RWPE1 (cell line): ENCODE data around the gene CAMK1G.

ENCODE experiments used
- CTCF ChIA-PET: fragments of 350-600 bp; sonication (Branson Sonifier 250); formaldehyde crosslinking; extraction: SDS; loops from one replicate; lab custom pipeline; 2021; lab: Yijun Ruan, JAX
- POLR2A ChIA-PET: fragments of 400-600 bp; formaldehyde crosslinking; extraction: SDS; loops from one replicate; lab custom pipeline; 2020; ENCODE audit warnings: antibody characterized with exemption; ENCODE audit not compliant: low non-redundant PET; lab: Yijun Ruan, JAX
- DNase-seq: peaks from one replicate; pipeline ENCODE4 v3.0.0; 2012; ENCODE audit warnings: low spot score
- H3K27ac ChIP-seq: fragments of 450-650 bp; 2 replicates; pipeline ENCODE4 v1.5.1; 2017
- TF ChIP-seq, protein P1 (sequence below): fragments of 450-650 bp; conservative IDR thresholded peaks from 2 replicates; pipeline ENCODE4 v1.5.1; 2017; ENCODE audit warnings: low read depth, mild to moderate bottlenecking

CAMK1G gene

GRCh38 chr1:209624558-209625549, 41.3 kb downstream of the CAMK1G start:
- POLR2A ChIA-PET, result no interaction called here

GRCh38 chr1:209625791-209626285, 42.3 kb downstream of the CAMK1G start:
- no peak overlapping the region for H3K27ac ChIP-seq
- TF ChIP-seq, protein P1, sequence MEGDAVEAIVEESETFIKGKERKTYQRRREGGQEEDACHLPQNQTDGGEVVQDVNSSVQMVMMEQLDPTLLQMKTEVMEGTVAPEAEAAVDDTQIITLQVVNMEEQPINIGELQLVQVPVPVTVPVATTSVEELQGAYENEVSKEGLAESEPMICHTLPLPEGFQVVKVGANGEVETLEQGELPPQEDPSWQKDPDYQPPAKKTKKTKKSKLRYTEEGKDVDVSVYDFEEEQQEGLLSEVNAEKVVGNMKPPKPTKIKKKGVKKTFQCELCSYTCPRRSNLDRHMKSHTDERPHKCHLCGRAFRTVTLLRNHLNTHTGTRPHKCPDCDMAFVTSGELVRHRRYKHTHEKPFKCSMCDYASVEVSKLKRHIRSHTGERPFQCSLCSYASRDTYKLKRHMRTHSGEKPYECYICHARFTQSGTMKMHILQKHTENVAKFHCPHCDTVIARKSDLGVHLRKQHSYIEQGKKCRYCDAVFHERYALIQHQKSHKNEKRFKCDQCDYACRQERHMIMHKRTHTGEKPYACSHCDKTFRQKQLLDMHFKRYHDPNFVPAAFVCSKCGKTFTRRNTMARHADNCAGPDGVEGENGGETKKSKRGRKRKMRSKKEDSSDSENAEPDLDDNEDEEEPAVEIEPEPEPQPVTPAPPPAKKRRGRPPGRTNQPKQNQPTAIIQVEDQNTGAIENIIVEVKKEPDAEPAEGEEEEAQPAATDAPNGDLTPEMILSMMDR, result no peak
- ChIA-PET POLR2A (no interaction called here), CTCF (no interaction called here)
- no peak for DNase-seq

More at GRCh38 chr1:209624558-209625549, 41.3 kb downstream of the CAMK1G start:
- TF ChIP-seq, protein P1, result no peak
- H3K27ac ChIP-seq, result no peak overlapping the region
- CTCF ChIA-PET, result no interaction called here
- no peak for DNase-seq

GRCh38 chr1:209626346-209627026, 43.0 kb downstream of the CAMK1G start:
- H3K27ac ChIP-seq, result 0 out of 2 replicates have a peak overlapping the region, but pooled peaks have one; percentile 5
- TF ChIP-seq, protein P1, result no peak
- CTCF ChIA-PET, result interaction anchor here (1.1 kb wide), 1 partner anchor 36 kb away, joined by 3 read pairs; no protein-coding TSS in a partner anchor
- POLR2A ChIA-PET, result no interaction called here
- no peak for DNase-seq

DNA sequence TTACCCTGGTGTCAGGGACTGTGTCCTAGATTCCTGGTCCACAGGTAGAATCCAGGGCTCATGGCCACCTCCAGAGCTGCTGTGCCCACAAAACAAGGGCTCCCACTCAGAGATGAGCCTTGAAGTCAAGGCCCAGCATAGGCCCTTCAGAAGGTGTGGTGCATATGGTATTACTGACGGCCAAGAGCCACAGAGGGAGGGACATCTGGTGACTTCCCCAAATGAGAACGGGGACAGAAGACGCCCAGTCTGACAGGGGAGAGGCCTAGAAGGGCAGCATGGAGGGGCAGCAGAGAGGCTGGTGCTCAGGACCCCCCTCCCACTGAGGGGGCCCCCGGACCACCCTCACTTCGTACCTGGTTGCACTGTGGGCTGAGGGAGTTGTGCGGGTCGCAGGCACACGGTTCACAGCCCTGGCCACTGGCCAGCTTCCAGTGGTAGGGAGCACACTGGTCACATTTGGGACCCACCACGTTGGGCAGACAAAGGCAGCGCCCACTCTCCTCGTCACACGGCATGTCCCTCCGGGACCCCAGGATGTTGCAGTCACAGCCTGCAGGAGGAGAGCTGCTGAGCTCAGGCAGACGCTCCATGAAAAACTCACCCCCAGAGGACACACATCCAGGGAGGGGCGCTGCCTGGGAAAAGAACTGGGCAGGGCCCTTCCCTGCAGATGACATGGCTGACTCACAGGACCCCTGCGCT, 43.7 kb downstream of the CAMK1G start:
- CTCF ChIA-PET, result interaction anchor here (0.6 to 1.1 kb wide), 10 partner anchors 10 to 279 kb away, joined by 3 to 5 read pairs (median 3); partner anchors contain the start of gene CAMK1G
- DNase-seq, result no peak
- POLR2A ChIA-PET, result no interaction called here
- H3K27ac ChIP-seq, result peak overlapping the region; percentile 5; the same call in 1 of the 2 replicates
- TF ChIP-seq, protein P1, result no peak

DNA sequence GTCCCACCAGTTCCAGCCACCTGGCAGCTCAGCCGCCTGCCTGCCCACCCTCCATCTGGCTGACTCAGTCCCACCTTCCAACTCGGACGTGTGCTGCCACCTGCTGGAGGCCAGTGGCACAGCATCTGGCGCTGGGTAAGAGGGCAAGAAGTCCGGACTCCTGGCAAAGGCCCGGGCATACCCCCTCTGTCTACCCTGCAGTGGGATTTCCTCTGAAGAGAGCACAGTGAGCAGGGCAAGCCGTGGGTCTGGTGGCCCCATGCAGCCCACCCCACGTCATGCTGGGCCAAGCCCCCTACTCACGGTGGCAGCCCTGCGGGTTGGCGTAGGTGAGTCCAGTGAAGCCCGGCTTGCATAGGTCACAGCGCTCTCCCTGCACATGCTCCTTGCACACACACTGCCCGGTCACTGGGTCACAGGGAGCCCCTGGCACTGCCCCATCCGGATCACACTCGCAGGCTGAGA, 44.2 kb downstream of the CAMK1G start:
- TF ChIP-seq, protein P1, result peak; percentile 91
- DNase-seq, result no peak
- peak overlapping the region; percentile 5; the same call in 1 of the 2 replicates for H3K27ac ChIP-seq
- POLR2A ChIA-PET, result no interaction called here
- CTCF ChIA-PET, result interaction anchor here (0.7 to 1.1 kb wide), 9 partner anchors 10 to 280 kb away, joined by 3 to 4 read pairs (median 3); partner anchors contain the start of gene CAMK1G
